ENCODE measurements around the gene CNEP1R1.

The CNEP1R1 gene

DNA sequence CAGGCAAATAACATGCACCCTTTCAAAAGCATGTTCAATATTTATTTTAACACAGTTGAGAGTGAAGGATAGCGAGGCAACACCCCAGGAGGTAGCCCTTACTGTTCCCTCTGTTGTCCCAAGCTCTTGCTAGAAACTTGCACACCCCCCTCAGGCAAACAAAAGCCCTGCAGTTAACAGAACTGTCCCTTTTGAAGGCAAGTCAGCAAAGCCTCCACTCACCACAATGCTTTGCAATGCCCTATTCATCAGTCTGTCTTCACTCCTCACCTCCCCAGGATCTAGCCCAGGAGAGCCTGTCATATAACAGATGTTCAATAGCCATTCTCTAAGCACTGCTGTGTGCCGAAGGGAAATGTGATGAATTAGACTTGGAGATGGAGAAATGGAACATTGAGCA lies 3.5 kb upstream of the CNEP1R1 start:
- DNase-seq = no peak

DNA sequence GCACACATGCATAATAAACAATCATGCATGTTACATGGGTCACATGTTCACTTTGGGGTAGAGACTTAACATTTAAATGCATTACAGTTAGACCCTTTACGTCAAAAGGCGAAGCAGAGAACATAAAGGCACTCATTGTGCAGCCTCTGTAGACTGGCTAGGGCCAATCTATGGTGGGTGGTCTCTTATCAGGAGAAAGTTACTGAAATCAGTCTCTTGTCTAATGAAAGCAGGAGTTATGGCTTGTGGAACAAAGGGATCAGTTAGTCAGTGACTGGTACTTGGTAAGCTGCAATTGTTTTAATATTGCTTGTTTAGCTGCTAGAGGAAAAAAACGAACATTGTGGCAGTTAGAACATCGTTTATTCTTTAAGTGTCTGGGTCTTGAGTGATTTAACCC lies 1.4 kb upstream of the CNEP1R1 start:
- no peak for DNase-seq

GRCh38 chr16:50024207-50024606 lies 818 bp upstream of the CNEP1R1 start:
- no peak for DNase-seq

GRCh38 chr16:50025537-50025931 lies 509 bp downstream of the CNEP1R1 start:
- DNase-seq = peak; percentile 10

DNA sequence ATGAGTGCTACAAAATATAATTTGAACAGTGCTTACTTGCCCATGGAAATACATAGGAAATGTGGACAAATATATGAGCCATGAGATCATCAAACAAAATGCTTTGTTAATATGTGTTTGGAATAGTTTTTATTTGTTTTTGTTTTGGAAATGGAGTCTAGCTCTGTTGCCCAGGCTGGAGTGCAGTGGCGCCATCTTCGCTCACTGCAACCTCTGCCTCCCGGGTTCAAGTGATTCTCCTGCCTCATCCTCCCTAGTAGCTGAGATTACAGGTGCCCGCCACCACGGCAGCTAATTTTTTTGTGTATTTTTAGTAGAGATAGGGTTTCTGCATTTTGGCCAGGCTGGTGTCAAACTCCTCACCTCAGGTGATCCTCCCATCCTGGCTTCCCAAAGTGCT lies 2.8 kb downstream of the CNEP1R1 start:
- no peak for DNase-seq

DNA sequence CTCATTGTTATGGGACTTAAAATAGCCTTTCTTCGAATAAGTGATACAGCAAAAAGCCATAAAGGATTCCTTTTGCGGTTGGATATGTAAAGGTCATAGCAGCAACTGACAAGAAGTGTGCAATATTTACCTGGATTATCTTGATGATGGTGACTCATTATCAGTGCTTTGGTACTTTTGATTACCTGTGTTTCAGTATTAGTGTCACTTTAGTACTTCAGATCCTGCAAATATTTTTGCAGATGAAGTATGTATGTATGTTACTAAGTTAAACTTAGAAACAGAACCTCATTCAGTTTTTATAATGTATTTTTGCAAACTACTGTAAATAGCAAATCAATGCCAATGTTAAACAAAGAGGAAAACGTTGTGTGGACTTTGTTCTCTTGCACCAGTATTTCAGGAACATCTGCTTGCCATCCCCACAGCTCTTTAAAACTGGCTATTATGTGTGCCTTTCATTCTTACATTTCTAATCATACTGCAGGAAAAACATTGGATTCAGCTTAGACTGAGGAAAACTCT lies 10.5 kb downstream of the CNEP1R1 start:
- DNase-seq = no peak

GRCh38 chr16:50036426-50036825 lies 11.4 kb downstream of the CNEP1R1 start:
- no peak for DNase-seq

DNA sequence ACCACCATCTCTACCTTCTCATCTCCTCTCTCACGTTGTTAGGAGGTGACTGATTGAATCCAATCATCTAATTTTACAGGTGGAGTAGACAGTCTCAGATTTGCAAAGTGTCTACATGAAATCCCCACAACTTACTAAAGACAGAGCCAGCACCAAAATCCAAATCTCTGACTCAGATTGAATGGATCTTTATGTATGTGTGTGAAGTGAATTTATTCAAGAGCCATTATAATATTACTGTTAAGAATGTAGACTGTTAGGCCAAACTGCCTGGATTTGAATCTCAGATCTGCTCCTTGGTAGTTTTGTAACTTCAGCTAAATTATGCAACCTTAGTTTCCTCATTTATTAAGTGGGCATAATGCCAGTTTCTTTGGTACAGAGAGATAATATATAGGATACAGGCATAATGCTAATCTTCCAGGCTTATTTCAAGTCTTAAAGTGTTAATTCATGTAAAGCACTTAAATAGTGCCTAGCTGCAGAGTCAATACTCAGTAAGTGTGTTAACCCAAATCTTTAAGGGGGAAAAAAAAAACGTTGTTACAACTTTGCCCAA lies 12.7 kb downstream of the CNEP1R1 start:
- DNase-seq = no peak

GRCh38 chr16:50038286-50038685 lies 13.3 kb downstream of the CNEP1R1 start:
- DNase-seq = no peak

DNA sequence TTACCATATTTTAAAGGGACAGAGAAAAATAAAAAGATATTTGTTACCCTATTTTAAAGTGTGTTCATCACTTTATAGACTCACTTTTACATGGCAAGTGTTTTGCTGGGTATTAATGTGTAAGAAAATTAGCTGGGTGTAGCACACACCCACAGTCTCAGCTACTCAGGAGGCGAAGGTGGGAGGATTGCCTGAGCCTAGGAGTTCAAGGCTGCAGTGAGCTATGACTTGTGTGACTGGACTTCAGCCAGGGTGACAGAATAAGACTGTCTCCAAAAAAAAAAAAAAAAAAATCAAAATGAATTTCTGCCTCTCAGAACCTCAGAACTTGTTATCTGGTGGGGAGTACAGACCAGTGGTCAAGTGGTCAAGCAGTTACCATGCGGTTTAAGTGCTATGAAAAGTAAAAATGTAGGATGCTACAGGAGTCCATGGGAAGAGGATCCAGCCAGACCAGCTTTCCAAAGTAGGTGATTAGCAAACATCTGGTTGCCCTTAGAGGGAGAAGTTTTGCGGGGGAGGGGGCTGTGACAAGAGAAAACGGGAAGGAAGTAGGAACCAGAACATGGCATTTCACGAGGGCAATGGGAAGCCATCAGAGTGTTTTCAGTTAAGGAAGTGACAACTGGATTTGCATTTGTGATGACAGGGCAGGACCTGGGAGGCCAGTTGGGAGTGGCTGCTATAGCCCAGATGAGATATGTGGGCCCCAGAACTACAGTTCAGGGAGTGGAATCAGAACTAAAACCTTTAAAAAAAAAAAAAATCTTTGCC lies 13.9 kb downstream of the CNEP1R1 start:
- no peak for DNase-seq

DNA sequence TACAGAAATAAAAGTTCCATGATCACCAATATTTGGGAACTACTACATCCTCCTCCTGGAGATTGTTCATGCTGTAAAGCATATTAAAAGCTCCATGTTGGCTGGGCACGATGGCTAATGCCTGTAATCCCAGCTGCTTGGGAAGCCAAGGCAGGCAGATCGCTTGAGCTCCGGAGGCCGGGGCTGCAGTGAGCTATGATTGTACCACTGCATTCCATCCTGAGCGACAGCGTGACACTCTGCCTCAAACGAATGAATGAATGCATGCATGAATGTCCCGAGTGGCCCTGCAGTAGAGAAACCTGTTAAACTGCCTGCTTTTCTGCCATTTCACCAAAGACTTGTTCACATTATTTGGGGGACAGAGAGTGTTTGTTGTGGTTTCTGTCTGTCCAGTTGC lies 15.0 kb downstream of the CNEP1R1 start:
- DNase-seq = no peak

GRCh38 chr16:50040710-50041109 lies 15.7 kb downstream of the CNEP1R1 start:
- no peak for DNase-seq

DNA sequence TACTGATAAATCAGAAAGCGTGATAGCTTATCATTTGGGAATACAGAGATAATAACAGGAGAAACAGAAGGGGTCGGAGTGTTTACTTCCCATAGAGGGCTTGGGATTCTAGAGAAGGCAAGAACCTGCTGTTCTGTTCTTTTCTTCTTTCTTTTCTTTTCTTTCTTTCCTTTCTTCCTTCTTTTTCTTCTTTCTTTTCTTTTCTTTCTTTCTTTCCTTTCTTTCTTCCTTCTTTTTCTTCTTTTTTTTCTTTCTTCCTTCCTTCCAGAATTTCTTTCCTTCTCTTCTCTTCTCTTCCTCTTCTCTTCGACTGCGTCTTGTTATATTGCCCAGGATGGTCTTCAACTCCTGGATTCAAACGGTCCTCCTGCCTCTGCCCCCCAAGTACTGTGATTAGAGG lies 18.3 kb downstream of the CNEP1R1 start:
- no peak for DNase-seq

- no peak for DNase-seq
Observed at GRCh38 chr16:50045412-50045811, 20.4 kb downstream of the CNEP1R1 start.

GRCh38 chr16:50046853-50047252 lies 21.8 kb downstream of the CNEP1R1 start:
- DNase-seq = no peak

DNA sequence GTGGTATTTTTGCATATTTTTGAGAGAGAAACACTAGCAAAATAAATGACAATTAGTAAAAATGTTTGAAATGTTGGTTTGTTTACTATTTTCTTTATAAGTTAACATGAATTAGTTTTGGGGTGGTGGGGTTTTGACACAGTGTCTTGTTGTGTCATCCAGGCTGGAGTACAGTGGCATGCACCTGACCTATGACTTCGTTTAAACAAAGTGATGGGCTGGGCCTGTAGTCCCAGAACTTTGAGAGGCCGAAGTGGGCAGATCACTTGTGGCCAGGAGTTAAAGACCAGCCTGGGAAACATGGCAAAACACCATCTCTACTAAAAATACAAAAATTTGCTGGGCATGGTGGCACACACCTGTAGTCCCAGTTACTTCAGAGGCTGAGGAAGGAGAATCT lies 22.8 kb downstream of the CNEP1R1 start:
- no peak for DNase-seq

DNA sequence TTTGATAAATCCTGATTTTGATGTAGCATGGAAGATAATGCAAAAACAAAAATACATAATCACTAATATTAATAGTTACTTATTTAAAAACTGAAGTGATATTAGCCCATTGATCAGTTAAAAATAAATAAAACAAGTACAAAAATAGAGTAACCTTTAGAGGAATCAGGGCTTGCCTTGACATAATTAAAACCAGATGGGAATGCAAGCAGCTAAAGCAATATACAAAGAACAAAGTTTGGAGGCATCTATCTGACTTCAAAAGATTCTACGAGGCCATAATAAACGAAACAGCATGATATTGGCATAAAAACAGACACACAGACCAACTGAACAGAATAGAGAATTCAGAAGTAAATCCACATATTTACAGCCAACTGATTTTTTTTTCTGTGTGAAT lies 25.8 kb downstream of the CNEP1R1 start:
- DNase-seq = no peak

DNA sequence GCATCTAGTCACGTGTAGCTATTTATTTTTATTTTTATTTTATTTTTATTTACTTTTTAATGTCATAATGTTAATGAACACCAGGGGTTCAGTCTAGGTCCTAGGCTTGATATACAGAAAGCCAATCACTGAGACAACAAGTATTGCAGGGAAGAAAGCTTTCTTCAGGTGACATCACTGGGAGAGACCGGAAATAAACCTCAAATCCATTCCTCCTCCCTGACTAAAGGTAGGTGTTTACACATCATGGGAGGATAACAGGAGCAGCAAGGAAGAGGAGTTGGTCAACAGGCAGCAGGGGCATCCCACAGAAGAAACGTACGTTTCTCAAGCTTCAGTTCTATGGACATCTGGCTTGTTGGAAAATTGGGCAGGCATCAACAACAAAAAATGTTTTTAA lies 31.2 kb downstream of the CNEP1R1 start:
- no peak for DNase-seq

GRCh38 chr16:50058091-50058771 lies 33.2 kb downstream of the CNEP1R1 start:
- no peak for DNase-seq

DNA sequence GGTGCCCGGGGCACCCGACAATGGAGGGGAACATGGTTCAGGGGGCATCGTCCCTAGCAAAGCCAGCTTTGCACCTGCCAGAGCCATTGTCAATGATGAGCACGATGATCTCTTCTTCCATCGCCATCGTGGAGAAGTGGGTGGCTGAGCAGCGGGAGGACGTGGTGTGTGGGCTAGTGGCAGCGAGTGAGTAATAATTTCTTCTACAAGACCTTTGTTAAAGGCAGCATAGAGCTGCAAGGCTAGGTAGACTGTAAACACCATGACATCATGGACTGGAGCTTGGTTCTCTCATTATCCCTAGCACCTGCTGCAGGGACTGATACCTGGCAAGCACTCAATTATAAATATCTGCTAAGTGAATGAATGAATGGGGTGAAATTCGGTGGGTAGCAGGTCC lies 34.1 kb downstream of the CNEP1R1 start:
- no peak for DNase-seq

GRCh38 chr16:50059669-50060068 lies 34.6 kb downstream of the CNEP1R1 start:
- no peak for DNase-seq

GRCh38 chr16:50061326-50061725 lies 36.3 kb downstream of the CNEP1R1 start:
- DNase-seq = no peak

GRCh38 chr16:50065241-50065623 lies 40.2 kb downstream of the CNEP1R1 start:
- no peak for DNase-seq

All from stimulated activated CD4-positive, alpha-beta T cell treated with anti-CD3 and anti-CD28 coated beads, Interleukin-12 subunit alpha, Interleukin-12 subunit beta, amount 100 ng/mL, for 4 hours (primary cell).